ENCODE results near the gene SPHKAP.
"Not testable (repeated sequence)": the region's sequence is repeated elsewhere in the genome, so short reads cannot be mapped to it uniquely, and the experiment has no call there.

SPHKAP gene, protein sequence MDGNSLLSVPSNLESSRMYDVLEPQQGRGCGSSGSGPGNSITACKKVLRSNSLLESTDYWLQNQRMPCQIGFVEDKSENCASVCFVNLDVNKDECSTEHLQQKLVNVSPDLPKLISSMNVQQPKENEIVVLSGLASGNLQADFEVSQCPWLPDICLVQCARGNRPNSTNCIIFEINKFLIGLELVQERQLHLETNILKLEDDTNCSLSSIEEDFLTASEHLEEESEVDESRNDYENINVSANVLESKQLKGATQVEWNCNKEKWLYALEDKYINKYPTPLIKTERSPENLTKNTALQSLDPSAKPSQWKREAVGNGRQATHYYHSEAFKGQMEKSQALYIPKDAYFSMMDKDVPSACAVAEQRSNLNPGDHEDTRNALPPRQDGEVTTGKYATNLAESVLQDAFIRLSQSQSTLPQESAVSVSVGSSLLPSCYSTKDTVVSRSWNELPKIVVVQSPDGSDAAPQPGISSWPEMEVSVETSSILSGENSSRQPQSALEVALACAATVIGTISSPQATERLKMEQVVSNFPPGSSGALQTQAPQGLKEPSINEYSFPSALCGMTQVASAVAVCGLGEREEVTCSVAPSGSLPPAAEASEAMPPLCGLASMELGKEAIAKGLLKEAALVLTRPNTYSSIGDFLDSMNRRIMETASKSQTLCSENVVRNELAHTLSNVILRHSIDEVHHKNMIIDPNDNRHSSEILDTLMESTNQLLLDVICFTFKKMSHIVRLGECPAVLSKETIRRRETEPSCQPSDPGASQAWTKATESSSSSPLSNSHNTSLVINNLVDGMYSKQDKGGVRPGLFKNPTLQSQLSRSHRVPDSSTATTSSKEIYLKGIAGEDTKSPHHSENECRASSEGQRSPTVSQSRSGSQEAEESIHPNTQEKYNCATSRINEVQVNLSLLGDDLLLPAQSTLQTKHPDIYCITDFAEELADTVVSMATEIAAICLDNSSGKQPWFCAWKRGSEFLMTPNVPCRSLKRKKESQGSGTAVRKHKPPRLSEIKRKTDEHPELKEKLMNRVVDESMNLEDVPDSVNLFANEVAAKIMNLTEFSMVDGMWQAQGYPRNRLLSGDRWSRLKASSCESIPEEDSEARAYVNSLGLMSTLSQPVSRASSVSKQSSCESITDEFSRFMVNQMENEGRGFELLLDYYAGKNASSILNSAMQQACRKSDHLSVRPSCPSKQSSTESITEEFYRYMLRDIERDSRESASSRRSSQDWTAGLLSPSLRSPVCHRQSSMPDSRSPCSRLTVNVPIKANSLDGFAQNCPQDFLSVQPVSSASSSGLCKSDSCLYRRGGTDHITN (N-terminal part only)
- 0 reads per million in 4 experiments for total RNA-seq

DNA sequence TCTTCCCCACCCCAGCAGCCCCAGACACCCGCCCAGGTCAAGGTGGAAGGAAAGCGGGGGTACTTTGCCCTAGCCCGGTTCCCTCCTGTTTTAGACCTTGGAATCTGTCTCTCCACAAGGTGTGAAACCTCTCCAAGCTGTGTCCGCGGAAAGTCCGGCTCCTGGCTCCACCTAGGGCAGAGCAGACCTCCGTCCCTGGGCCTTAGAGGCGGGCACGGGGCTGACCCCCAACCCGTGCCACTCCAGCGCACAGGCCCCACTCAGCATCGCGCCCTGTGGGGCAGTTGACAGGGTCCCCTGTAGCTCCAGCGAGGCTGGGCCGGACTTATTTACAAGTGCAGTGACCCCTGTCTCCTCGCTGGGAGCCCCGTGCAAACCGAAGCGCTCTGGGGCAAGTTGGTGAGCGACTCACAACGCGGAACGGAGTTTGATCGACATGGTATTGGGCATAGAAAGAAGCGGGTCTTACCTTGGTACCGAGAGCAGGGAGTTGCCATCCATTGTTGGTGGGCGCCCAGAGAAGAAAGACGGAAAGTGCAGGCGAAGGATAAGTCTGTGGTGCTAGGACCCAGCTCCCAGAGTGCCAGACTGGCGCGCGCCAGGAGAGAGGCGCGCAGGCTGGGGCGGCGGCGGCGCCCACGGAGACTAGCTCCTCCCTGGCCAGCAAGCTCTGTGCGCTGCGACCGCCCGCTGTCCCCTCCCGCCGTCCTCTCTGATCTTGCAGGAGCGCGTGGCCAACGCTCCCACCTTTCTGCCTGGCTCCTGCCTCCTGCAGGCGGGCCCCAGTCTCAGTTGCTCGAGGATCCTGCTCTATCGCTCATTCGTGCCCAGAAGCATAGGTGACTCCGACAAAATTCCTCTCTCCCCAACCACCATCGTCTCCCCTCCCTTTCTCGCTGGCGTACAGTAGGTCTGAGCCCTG is at the start of gene SPHKAP:
Gene SPHKAP (minus strand): TSS at position 590 of the 922 bp plus-strand sequence. CDS start 89 bp downstream, at position 501.
- no peak for DNase-seq

GRCh38 chr2:228227466-228227865 is 46.0 kb upstream of the SPHKAP start:
- DNase-seq, result no peak

DNA sequence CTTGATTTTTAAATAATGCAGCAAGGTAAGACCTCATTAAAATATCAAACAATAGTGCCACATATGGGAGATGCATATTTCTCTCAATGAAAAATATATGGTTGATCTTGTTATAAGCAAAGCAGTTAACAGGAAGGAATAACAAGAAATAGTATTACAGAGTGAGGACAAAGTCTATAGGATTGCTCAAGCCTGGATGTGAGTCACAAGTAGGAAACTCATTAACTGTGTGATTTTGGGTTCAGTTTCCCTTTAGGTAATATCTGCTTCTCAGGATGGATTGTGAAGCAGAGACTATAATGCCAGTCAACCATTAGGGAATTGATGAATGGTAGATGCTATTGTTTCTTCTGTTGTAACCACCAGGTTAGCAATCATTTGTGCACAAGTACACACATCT is 42.9 kb upstream of the SPHKAP start:
- DNase-seq, result no peak

GRCh38 chr2:228218593-228218992 is 37.1 kb upstream of the SPHKAP start:
- DNase-seq, result not testable (repeated sequence)

DNA sequence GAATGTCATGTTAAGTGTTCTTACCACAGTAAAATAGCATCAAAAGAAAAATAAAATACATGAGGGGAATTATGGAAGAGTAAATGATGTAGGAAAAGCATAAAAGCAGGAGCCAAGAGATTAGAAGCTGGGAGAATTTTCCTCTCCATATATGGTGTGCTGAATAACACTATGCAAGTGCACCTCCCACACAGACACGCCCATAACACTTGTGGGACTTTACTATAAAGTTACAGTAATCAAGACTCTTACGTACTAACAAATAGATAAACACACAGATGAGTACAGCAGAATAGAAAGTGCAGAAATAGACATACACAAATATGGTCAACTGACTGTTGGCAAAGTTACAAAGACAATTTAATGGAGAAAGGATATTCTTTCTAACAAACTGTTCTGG is 16.0 kb upstream of the SPHKAP start:
- DNase-seq, result no peak

- DNase-seq, result no peak
Observed at GRCh38 chr2:228180181-228181097, 1.0 kb downstream of the SPHKAP start.

DNA sequence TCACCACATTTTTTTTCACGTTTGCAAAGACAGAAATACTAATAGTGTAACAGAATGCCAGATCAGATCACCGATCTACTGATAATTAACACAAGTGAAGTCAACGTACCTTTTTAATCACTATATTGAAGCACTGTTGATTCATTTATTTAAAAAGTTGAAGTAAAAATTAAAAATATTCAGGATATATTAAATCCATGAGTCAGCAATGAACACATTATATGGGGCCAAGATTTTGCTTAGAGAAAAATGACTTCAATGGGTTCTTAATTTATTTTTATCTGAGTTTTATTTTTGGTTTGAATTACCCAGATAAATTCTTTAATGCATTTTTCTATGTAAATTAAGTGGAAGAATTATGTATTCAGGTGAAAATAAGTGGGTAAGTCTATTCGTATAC is 14.2 kb downstream of the SPHKAP start:
- DNase-seq, result no peak

- no peak for DNase-seq
Observed at GRCh38 chr2:228164718-228165117, 16.8 kb downstream of the SPHKAP start.

DNA sequence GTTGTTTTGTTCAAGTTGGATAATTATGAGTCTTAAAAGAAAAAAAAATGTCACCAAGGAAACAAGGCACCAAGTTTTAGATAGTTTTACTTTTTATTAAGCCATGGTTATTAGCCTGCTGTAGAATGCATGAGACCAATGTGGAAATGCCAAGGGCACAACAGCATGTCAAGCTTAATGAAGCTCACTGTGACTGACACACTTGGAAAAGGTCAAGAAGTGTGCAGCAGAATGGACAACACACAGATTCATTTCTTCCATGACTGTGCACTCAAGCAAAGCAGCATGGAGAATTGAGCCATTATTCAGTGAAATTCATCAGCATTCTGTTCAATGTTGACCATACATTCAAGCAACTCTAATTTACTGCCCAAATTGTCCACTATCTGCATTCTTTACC is 23.6 kb downstream of the SPHKAP start:
- no peak for DNase-seq

GRCh38 chr2:228144961-228145360 is 36.5 kb downstream of the SPHKAP start:
- DNase-seq, result no peak

DNA sequence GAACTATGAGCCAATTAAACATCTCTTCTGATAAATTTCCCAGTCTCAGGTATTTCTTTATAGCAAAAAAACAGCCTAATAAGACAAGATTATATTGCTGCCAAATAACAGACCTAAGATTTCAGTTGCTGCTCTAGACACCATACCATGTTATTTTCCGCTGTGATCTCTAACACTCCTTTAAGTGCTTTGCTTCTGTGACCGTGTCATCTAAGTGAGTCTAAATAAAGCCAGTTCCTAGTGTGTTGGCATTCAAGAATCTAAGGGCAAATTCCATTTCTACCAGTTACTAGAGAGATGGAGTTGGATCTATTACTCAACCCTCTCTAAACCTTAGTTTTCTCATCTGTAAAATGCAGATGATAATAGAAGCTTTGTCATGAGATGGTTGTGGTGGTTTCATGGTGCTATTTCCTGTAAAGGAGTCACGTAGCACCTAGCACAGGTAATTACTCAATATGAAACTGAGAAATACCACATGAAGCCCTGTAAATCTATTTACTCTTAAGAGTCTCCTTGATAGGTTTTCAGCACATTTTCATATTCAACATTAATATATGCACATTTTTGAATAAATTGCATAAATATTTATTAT is 40.5 kb downstream of the SPHKAP start:
- DNase-seq, result no peak

DNA sequence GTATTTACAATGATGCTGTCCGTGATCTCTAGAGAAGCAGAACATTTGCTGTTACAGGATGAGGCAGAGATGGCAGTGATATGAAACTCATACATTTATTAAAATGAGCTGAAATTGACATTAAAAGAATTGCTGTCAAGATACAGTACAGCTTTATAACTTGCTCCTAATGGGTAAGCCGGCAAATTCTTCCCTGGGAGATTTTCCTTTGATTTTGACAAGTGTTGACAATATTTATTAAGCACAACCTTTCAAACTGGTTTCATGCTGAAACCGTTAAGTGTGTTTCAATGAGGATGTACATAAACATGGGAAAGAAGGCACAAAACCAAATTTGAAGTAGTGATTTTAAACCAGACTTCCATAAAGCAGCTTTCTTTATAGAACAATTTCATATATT is 45.5 kb downstream of the SPHKAP start:
- DNase-seq, result no peak

DNA sequence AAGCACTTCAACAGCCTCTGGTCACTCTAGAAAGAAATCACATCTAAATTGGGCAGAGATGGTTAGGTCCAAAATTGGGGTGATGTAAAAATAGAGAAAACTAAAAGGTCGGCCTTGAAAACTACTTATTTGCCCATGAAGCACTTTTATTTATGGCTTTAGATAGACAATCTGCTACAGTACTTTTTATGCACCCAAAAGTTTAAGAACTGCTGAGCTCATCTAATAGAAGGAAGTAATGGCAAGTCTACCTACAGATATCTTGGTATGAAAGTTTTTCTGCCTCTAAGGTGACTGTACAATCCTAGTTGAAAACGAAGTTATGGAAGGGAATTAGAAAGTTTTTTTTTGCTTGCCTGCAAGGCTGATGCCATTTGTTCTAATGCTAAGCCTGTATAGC is 46.2 kb downstream of the SPHKAP start:
- no peak for DNase-seq

- DNase-seq, result no peak
Observed at GRCh38 chr2:228131833-228132232, 49.7 kb downstream of the SPHKAP start.

DNA sequence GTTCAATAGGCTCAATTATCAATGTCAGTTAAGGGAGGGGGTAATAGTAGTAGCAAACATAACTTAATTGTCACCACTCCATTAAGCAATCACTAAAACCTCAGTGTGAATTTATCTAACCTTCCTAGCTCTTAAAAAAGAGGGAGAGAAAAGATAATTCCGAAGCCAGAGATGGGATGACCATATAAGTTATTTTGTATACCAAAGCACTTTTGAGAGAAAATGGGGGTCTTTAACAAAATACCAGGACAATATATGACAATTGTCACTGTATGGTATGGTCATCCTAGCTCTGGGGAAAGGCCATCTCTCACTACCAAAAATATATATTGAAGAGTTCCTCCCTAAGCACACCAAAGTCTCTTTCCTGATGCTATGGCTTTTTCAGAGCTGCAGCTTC is 55.1 kb downstream of the SPHKAP start:
- DNase-seq, result no peak

DNA sequence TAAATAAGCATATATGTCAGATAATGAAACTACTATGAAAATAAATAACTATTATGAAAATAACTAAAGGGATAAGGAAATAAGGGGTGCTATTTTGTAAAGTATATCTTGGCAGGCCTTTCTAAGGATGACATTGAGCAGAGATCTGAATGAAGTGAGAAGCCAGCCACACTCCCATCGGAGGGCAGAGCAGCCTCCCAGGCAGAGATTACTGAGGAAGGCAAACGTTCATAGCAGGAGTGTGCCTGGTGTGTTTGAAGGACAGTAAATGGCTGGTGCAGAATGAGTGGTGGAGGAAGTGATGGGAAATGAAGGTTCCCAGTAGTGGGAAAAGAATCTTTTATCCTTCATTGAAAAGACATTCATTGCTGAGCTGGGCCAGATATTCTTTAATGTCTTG is 62.5 kb downstream of the SPHKAP start:
- DNase-seq, result no peak

GRCh38 chr2:228107846-228108245 is 73.6 kb downstream of the SPHKAP start:
- no peak for DNase-seq

DNA sequence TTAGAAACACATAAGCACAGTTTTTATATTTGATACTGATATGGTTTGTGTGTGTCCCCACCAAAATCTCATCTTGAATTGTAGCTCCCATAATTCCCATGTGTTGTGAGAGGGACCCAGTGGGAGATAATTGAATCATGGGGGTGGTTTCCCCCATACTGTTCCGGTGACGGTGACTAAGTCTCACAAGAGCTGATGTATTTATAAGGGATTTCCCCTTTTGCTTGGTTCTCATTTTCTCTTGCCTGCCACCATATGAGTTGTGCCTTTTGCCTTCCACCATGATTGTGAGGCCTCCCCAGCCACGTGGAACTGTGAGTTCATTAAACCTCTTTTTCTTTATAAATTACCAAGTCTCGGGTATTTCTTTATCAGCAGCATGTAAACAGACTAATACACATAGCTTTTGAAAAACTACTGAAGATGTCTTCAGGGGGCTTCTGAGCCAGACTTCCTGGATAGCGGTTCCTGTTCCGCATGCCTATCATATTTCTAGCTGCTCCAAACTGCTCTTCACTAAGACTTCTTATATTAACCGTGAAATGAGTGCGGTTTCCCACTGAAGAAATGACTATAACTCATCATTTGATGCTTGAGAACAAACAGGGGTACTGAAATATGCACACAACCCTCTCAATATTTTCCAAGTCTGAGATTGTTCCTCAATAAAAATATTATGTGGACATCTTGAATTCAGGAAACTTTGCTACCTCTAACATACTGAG is 75.8 kb downstream of the SPHKAP start:
- no peak for DNase-seq

- no peak for DNase-seq
Observed at GRCh38 chr2:228104215-228104614, 77.3 kb downstream of the SPHKAP start.

DNA sequence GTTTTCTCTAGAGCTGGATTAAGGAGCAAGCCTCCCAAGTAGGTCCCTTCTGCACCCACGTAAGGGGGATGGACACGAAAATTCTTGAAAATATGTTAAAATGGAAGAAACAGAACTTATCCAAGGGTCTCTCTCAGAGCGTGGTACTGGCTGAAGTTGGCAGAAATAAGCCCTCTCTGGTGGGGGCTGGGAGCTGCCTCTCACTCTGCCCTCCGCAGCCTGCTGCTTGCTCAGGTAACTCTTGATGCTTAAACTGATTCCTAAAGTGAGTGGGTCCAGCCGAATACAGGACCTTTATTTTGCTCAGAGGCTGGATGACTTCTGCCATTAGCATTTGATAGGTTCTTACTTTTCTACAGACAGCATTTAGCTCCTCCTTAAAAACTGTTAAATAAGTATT is 78.1 kb downstream of the SPHKAP start:
- no peak for DNase-seq
